Measurements from ENCODE around the gene PITPNM3.

Gene PITPNM3

GRCh38 chr17:6539871-6540270, 16.5 kb downstream of the PITPNM3 start:
- Histone ChIP-seq H3K27me3 (no peaks in the 10 kb centered on the region), H3K4me3 (ENCODE audit: low read depth in 1 of 2, low read length in 1 of 2) (no peak overlapping the region), H3K27ac (no peak overlapping the region), H3K36me3 (no peaks in the 10 kb centered on the region), H3K9me3 (no peaks in the 10 kb centered on the region), H3K4me1 (ENCODE audit: control insufficient read depth in 1 of 2, insufficient read depth in 1 of 2, low read depth in 1 of 2, low read length in 1 of 2) (no peaks in the 10 kb centered on the region)
- TF ChIP-seq CTCF (IDR thresholded peaks at IDR 0.05) = no peak

GRCh38 chr17:6536566-6537065, 19.7 kb downstream of the PITPNM3 start:
- Histone ChIP-seq H3K36me3 (no peaks in the 10 kb centered on the region), H3K4me3 (ENCODE audit: low read depth in 1 of 2, low read length in 1 of 2) (no peak overlapping the region), H3K9me3 (no peaks in the 10 kb centered on the region), H3K27ac (no peak overlapping the region), H3K27me3 (no peaks in the 10 kb centered on the region), H3K4me1 (ENCODE audit: control insufficient read depth in 1 of 2, insufficient read depth in 1 of 2, low read depth in 1 of 2, low read length in 1 of 2) (no peaks in the 10 kb centered on the region)
- no peak for TF ChIP-seq CTCF (IDR thresholded peaks at IDR 0.05)

- no peaks in the 10 kb centered on the region for H3K27me3 ChIP-seq
- TF ChIP-seq CTCF (IDR thresholded peaks at IDR 0.05) = no peak
- H3K36me3 ChIP-seq = no peaks in the 10 kb centered on the region
- H3K27ac ChIP-seq = no peak overlapping the region
- H3K9me3 ChIP-seq = no peaks in the 10 kb centered on the region
- no peaks in the 10 kb centered on the region for H3K4me1 ChIP-seq (ENCODE audit: control insufficient read depth in 1 of 2, insufficient read depth in 1 of 2, low read depth in 1 of 2, low read length in 1 of 2)
- no peak overlapping the region for H3K4me3 ChIP-seq (ENCODE audit: low read depth in 1 of 2, low read length in 1 of 2)
Observed at GRCh38 chr17:6536053-6536452, 20.3 kb downstream of the PITPNM3 start.

GRCh38 chr17:6534846-6535514, 21.4 kb downstream of the PITPNM3 start:
- TF ChIP-seq CTCF (IDR thresholded peaks at IDR 0.05) = no peak
- no peaks in the 10 kb centered on the region for H3K27me3 ChIP-seq
- no peaks in the 10 kb centered on the region for H3K36me3 ChIP-seq
- no peaks in the 10 kb centered on the region for H3K9me3 ChIP-seq
- H3K4me3 ChIP-seq (ENCODE audit: low read depth in 1 of 2, low read length in 1 of 2) = no peak overlapping the region
- H3K27ac ChIP-seq = no peak overlapping the region
- H3K4me1 ChIP-seq (ENCODE audit: control insufficient read depth in 1 of 2, insufficient read depth in 1 of 2, low read depth in 1 of 2, low read length in 1 of 2) = no peaks in the 10 kb centered on the region

GRCh38 chr17:6532441-6532885, 23.9 kb downstream of the PITPNM3 start:
- Histone ChIP-seq H3K9me3 (no peaks in the 10 kb centered on the region), H3K27me3 (no peaks in the 10 kb centered on the region), H3K4me1 (ENCODE audit: control insufficient read depth in 1 of 2, insufficient read depth in 1 of 2, low read depth in 1 of 2, low read length in 1 of 2) (no peaks in the 10 kb centered on the region), H3K4me3 (ENCODE audit: low read depth in 1 of 2, low read length in 1 of 2) (no peak overlapping the region), H3K27ac (no peak overlapping the region), H3K36me3 (no peaks in the 10 kb centered on the region)
- no peak for TF ChIP-seq CTCF (IDR thresholded peaks at IDR 0.05)
